Measurements from ENCODE around the gene MRPS30. TPM values are rescaled to one million over a fixed set of nuclear protein-coding genes. Genes with fewer than 3 reads are reported as not detected.
"Not testable (repeated sequence)": the region's sequence is repeated elsewhere in the genome, so short reads cannot be mapped to it uniquely, and the experiment has no call there.

MRPS30 gene
- total RNA-seq, 1 donor = 66.1 TPM

GRCh38 chr5:44821164-44821563 is 12.4 kb downstream of the MRPS30 start:
- no peak for TF ChIP-seq CTCF (IDR thresholded peaks at IDR 0.05; ENCODE audit: insufficient read depth, low read depth, low read length)
- DNase-seq (ENCODE audit: low read depth) = no peak
- H3K4me3 ChIP-seq (ENCODE audit: low read depth, low read length) = no peak overlapping the region

GRCh38 chr5:44824662-44825061 is 15.9 kb downstream of the MRPS30 start:
- DNase-seq (ENCODE audit: low read depth); H3K4me3 ChIP-seq (ENCODE audit: low read depth, low read length): not testable (repeated sequence)

- no peak overlapping the region for H3K4me3 ChIP-seq (ENCODE audit: low read depth, low read length)
- DNase-seq (ENCODE audit: low read depth) = no peak
- TF ChIP-seq CTCF (IDR thresholded peaks at IDR 0.05; ENCODE audit: insufficient read depth, low read depth, low read length) = no peak
Measured at GRCh38 chr5:44827681-44828080, 18.9 kb downstream of the MRPS30 start.

- no peak for TF ChIP-seq CTCF (IDR thresholded peaks at IDR 0.05; ENCODE audit: insufficient read depth, low read depth, low read length)
- no peak for DNase-seq (ENCODE audit: low read depth)
- H3K4me3 ChIP-seq (ENCODE audit: low read depth, low read length) = no peak overlapping the region
Measured at GRCh38 chr5:44828719-44829118, 20.0 kb downstream of the MRPS30 start.

- no peak overlapping the region for H3K4me3 ChIP-seq (ENCODE audit: low read depth, low read length)
- TF ChIP-seq CTCF (IDR thresholded peaks at IDR 0.05; ENCODE audit: insufficient read depth, low read depth, low read length) = no peak
- no peak for DNase-seq (ENCODE audit: low read depth)
Measured at GRCh38 chr5:44830951-44831350, 22.2 kb downstream of the MRPS30 start.

GRCh38 chr5:44833249-44833648 is 24.5 kb downstream of the MRPS30 start:
- no peak for DNase-seq (ENCODE audit: low read depth)
- TF ChIP-seq CTCF (IDR thresholded peaks at IDR 0.05; ENCODE audit: insufficient read depth, low read depth, low read length) = no peak
- H3K4me3 ChIP-seq (ENCODE audit: low read depth, low read length) = no peak overlapping the region

GRCh38 chr5:44835693-44836092 is 26.9 kb downstream of the MRPS30 start:
- H3K4me3 ChIP-seq (ENCODE audit: low read depth, low read length) = no peak overlapping the region
- DNase-seq (ENCODE audit: low read depth) = no peak
- no peak for TF ChIP-seq CTCF (IDR thresholded peaks at IDR 0.05; ENCODE audit: insufficient read depth, low read depth, low read length)

All from fibroblast of villous mesenchyme (primary cell).